Measurements from ENCODE around the gene DTL. TPM values are rescaled to one million over a fixed set of nuclear protein-coding genes. Genes with fewer than 3 reads are reported as not detected.
"Not testable (repeated sequence)": the region's sequence is repeated elsewhere in the genome, so short reads cannot be mapped to it uniquely, and the experiment has no call there.

The DTL gene
- total RNA-seq, 1 donor from 2014 or later, result 99.5 TPM

DNA sequence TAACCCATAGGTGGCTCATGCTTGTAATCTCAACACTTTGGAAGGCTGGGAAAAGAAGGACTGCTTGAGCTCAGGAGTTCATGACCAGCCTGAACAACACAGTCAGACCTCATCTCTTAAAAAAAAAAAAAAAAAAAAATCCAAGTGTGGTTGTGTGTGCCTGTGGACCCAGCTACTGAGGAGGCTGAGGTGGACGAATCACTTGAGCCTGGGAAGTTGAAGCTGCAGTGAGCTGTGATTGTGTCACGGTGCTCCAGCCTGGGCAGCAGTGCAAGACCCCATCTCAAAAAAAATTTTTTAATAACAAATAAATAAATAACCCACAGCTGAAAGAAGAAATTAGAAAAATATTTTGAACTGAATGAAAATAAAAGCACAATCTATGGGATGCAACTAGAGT is 14.0 kb upstream of the DTL start:
- Mint-ChIP-seq H3K4me1 (peaks cover 16% of the 10 kb centered on the region), H3K4me3 (no peak overlapping the region), H3K36me3 (ENCODE audit: low read depth) (peaks cover 49% of the 10 kb centered on the region), H3K27ac (no peak overlapping the region), H3K9me3 (peaks cover 8% of the 10 kb centered on the region), H3K27me3 (no peaks in the 10 kb centered on the region)
- DNase-seq, result no peak
- intact Hi-C loops (cut with micrococcal nuclease), result no loop called here

DNA sequence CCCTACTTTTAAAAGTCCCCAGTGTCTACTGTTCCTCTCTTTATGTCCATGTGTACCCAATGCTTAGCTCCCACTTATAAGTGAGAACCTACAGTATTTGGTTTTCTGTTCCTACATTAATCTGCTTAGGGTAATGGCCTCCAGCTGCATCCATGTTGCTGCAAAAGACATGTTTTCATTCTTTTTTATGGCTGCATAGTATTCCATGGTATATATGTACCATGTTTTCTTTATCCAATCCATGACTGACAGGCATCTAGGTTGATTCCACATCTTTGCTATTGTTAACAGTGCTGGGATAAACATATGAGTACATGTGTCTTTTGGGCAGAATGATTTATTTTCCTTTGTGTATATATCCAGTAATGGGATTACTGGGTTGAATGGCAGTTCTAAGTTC is 12.6 kb upstream of the DTL start:
- H3K36me3 Mint-ChIP-seq (ENCODE audit: low read depth), result peaks cover 50% of the 10 kb centered on the region

DNA sequence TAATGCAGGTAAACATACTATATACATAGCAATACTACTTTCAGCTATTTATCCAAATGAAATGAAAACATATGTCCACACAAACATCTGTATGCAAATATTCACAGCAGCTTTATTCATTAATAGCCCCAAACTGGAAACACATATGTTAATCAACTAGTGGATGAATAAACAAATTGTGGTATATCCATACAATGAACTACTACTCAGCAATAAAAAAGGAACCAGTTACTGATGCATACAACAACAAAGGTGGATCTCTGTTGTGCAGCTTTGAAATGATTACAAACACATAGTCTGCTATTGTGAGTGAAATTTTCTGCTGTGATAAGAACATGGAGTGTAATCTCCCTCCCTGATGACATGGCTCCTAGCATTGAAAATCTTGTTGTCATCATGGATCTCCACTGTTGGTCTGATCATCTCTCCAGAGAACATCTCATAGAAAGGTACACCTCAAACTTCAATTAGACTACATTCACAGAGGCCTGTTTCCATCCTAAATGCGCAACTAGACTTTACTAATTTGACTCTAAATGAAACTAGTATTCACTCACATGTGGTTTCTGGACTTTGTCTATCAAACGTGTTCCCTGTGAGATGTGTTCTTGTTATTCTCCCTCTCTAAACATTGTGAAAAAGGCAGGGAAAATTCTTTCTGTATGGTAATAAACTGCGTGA is 10.9 kb upstream of the DTL start:
- intact Hi-C loops (cut with micrococcal nuclease), result no loop called here
- H3K9me3 Mint-ChIP-seq, result peaks cover 8% of the 10 kb centered on the region
- H3K4me3 Mint-ChIP-seq, result no peak overlapping the region
- peaks cover 55% of the 10 kb centered on the region for H3K36me3 Mint-ChIP-seq (ENCODE audit: low read depth)
- no peak for DNase-seq
- no peak overlapping the region for H3K27ac Mint-ChIP-seq
- H3K4me1 Mint-ChIP-seq, result peaks cover 28% of the 10 kb centered on the region
- no peaks in the 10 kb centered on the region for H3K27me3 Mint-ChIP-seq

More for the DNA sequence above, 12.6 kb upstream of the DTL start:
- H3K27ac Mint-ChIP-seq; DNase-seq; H3K9me3 Mint-ChIP-seq; H3K27me3 Mint-ChIP-seq; H3K4me3 Mint-ChIP-seq; intact Hi-C loops (cut with micrococcal nuclease): not testable (repeated sequence)
- H3K4me1 Mint-ChIP-seq, result peaks cover 21% of the 10 kb centered on the region

DNA sequence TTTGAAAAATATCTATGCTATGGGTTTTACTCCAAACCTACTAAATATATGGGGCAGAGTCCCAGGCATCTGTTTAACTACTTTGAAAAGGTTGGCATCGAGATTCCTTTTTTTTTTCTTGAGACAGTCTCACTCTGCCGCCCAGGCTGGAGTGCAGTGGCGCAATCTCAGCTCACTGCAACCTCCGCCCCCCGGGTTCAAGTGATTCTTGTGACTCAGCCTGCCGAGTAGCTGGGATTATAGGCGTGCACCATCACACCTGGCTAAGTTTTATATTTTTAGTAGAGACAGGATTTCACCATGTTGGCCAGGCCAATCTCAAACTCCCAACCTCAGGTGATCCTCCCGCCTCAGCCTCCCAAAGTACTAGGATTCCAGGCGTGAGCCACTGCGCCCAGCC is 7.8 kb upstream of the DTL start:
- H3K9me3 Mint-ChIP-seq; intact Hi-C loops (cut with micrococcal nuclease); H3K4me3 Mint-ChIP-seq; H3K27me3 Mint-ChIP-seq; DNase-seq; H3K27ac Mint-ChIP-seq: not testable (repeated sequence)
- Mint-ChIP-seq H3K36me3 (ENCODE audit: low read depth) (peaks cover 55% of the 10 kb centered on the region), H3K4me1 (peaks cover 47% of the 10 kb centered on the region)

DNA sequence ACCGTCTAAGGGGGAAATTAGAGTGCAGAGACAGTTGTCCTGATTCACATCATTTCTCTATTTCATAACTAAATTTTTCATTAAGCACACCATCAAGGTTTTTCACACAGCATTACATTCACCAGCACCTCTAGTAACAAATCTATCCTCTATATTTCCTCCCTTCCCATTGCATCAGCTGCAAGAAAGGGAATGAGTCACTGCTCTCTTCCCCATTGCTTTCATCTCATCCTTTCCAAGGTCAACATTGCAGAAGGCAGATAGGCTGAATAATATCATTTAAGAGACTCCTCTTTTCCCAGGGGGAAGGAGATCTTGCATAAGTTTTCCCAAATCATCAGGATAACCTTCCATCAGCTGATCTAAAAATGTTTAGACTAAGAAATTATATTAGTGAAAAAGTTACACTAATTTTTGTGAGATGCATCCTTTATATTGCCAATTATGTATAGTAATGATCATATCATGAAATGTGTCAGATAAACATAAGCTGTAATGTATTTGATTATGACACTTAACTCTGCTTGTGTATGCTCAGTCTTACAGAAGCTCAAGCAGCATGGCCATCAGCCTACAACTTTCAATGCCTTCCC is 4.5 kb upstream of the DTL start:
- Mint-ChIP-seq H3K36me3 (ENCODE audit: low read depth) (peaks cover 41% of the 10 kb centered on the region), H3K4me1 (peaks cover 55% of the 10 kb centered on the region), H3K27ac (peak overlapping the region; percentile 30), H3K4me3 (peak overlapping the region; percentile 8), H3K9me3 (no peaks in the 10 kb centered on the region), H3K27me3 (peaks cover 3% of the 10 kb centered on the region)
- intact Hi-C loops (cut with micrococcal nuclease), result loop anchor here (10.0 kb wide), 2 partner anchors 574 to 824 kb away; partner anchors contain the start of genes ATF3 and FLVCR1
- DNase-seq, result no peak

DNA sequence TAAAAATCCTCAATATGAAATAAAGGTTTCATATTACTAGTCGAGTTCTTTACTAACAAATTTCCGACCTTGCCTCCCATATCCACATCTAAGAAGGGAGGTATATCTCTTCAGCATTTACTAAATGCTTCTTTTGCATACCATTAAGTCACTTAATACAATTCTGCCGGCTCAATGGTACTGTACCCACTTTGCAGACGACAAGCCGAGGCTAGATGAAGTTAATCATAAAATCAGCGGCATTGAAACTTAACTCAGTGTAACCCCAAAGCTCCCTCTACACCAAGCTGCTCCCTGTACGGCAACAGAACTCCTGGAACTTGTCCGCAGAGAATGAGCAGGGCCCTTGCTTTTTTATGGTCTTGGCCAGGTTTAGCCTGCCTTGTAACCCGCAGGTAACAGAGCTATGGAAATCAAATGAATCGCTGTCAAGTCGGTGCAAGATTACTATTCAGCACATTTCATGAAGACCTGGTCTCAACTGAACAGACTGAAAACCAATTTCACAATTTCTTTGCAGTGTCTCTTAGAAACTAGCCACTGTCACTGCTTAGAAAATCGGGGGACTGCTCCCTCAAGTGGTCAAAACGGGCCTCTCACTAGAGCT is 929 bp upstream of the DTL start:
- Mint-ChIP-seq H3K27ac (peak overlapping the region; percentile 99), H3K4me3 (peak overlapping the region; percentile 98), H3K27me3 (peaks cover 3% of the 10 kb centered on the region), H3K4me1 (peaks cover 62% of the 10 kb centered on the region), H3K36me3 (ENCODE audit: low read depth) (peaks cover 37% of the 10 kb centered on the region), H3K9me3 (no peaks in the 10 kb centered on the region)
- intact Hi-C loops (cut with micrococcal nuclease), result loop anchor here (1.0 to 10.0 kb wide), 11 partner anchors 22 to 820 kb away; partner anchors contain the start of genes ATF3, FLVCR1, LPGAT1 and NEK2
- no peak for DNase-seq

DNA sequence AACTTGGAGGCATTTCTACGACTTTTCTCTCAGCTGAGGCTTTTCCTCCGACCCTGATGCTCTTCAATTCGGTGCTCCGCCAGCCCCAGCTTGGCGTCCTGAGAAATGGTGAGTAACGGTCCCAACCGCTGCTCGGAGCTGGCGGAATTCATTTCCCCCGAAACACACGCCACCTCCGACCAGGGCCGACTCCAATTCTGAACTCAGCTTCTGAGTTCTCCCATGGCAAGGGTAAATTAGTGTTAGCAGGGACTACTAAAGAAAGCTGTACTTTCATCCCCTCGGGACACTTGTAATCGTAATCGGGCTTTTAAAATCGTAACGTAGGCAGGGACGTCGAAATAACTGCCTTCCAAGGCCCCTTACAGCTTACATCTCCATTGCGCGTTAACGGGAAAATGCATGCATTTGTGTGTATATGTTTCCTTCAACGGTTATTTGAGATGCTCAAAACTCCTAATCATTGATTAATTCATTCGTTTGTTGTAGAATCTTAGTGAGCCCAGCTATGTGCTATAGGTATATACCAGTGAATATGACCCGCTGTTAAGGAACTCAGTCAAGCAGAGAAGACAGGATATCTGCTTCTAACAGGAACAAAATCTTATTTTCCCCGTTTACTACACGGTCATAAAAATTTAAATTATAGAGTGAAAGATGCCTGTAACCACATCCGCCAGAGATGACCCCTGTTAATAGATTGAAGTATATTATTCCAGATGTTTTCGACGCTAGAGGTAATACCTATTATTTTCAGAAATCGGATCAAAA is 472 bp downstream of the DTL start:
- no peaks in the 10 kb centered on the region for H3K9me3 Mint-ChIP-seq
- intact Hi-C loops (cut with micrococcal nuclease), result loop anchor here (1.0 to 10.0 kb wide), 11 partner anchors 24 to 819 kb away; partner anchors contain the start of genes ATF3, FLVCR1, LPGAT1 and NEK2
- H3K27ac Mint-ChIP-seq, result peak overlapping the region; percentile 99
- peaks cover 40% of the 10 kb centered on the region for H3K36me3 Mint-ChIP-seq (ENCODE audit: low read depth)
- H3K4me3 Mint-ChIP-seq, result peak overlapping the region; percentile 98
- DNase-seq, result no peak
- H3K27me3 Mint-ChIP-seq, result peaks cover 3% of the 10 kb centered on the region
- peaks cover 60% of the 10 kb centered on the region for H3K4me1 Mint-ChIP-seq

DNA sequence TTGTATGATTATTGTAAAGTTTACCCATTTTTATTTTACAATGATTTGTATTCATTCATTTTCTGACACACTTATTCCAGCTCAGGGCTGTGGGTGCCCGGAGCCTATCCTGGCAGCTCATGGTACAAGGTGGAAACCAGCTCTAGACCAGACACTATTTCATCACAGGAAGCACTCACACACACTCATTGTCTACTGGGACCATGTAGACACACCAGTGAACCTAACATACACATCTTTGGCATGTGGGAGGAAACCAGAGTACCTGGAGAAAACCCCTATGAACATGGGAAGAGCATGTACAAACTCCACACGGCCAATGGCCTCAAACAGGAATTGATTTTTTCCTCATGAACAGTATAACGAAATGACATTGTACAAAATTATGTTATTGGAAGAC is 2.4 kb downstream of the DTL start:
- Mint-ChIP-seq H3K4me3 (peak overlapping the region; percentile 98), H3K27ac (peak overlapping the region; percentile 14), H3K27me3 (peaks cover 3% of the 10 kb centered on the region), H3K4me1 (peaks cover 53% of the 10 kb centered on the region), H3K36me3 (ENCODE audit: low read depth) (peaks cover 36% of the 10 kb centered on the region), H3K9me3 (no peaks in the 10 kb centered on the region)
- peak; percentile 67 for DNase-seq
- intact Hi-C loops (cut with micrococcal nuclease), result loop anchor here (5.0 to 10.0 kb wide), 6 partner anchors 206 to 817 kb away; partner anchors contain the start of genes ATF3, FLVCR1, LPGAT1 and NENF

DNA sequence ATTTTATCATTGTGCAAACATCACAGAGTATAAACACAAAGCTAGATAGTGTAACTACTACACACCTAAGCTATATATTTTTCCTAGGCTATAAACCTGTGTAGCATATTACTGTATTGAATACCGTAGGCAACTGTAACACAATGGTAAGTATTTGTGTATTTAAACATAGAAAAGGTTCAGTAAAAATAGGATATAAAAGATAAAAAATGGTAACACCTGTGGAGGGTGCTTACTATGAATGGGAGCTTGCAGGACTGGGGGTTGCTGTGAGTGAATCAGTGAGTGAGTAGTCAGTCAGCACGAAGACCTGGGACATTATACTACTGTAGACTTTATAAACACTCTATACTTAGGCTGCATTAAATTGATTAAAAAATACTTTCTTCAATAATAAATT is 4.1 kb downstream of the DTL start:
- intact Hi-C loops (cut with micrococcal nuclease), result loop anchor here (5.0 to 10.0 kb wide), 6 partner anchors 207 to 815 kb away; partner anchors contain the start of genes ATF3, FLVCR1, LPGAT1 and NENF
- H3K9me3 Mint-ChIP-seq, result no peaks in the 10 kb centered on the region
- H3K4me1 Mint-ChIP-seq, result peaks cover 48% of the 10 kb centered on the region
- H3K36me3 Mint-ChIP-seq (ENCODE audit: low read depth), result peaks cover 33% of the 10 kb centered on the region
- H3K27ac Mint-ChIP-seq, result no peak overlapping the region
- peaks cover 3% of the 10 kb centered on the region for H3K27me3 Mint-ChIP-seq
- DNase-seq, result no peak
- no peak overlapping the region for H3K4me3 Mint-ChIP-seq

DNA sequence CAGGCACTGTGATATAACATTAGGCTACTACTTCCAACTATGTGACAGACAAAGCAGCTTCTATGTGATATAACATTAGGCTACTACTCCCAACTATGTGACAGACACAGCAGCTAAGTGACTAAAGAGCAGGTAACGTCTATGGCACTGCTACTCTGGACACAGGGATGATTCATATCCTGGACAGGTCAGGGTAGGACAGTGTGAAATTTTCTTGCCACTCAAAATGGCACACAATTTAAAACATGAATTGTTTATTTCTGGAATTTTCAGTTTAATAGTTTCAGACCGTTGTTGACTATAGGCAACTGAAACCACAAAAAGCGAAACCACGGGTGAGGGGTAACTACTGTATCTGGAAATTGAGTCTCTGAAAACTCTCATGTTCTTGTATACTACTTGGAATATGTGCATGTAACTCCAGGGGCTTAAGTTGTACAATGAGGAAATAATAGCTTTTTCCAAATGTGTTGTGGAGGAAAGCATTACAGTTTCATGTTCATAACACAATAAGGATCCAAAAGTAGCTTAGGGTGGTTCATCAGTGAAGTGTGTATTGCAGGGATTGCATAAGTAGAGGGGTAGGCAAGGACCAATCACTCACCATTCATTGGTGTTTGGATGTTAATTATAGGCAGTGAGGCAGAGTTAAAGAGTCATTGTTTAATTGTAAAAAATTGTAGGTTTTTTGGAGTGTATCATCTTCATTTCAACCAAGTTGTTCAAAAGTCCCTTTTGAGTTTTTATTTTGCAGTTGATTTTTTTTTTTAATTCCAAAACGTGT is 5.3 kb downstream of the DTL start:
- Mint-ChIP-seq H3K27ac (peak overlapping the region; percentile 8), H3K4me1 (peaks cover 50% of the 10 kb centered on the region), H3K4me3 (peak overlapping the region; percentile 59), H3K36me3 (ENCODE audit: low read depth) (peaks cover 38% of the 10 kb centered on the region), H3K27me3 (no peaks in the 10 kb centered on the region), H3K9me3 (no peaks in the 10 kb centered on the region)
- DNase-seq, result peak; percentile 66
- intact Hi-C loops (cut with micrococcal nuclease), result no loop called here

DNA sequence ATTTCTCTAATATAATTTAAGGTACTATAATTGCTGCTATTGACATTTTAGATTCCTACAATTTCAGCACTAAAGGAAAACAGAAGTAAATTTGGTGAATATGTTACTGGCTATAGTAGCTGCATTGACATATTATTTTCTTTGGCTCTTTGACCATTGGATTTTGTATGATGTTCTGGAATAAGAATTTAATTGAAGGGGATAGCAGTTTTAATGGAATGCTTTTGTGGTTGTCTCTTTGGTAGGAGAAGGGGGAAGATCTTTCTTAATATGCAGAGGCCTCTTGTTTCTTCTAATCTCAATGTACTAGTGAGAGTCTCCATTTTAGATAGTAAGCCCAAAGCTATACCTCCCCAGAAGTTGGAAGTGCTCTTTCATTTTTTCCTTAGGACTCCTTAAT is 6.9 kb downstream of the DTL start:
- peak overlapping the region; percentile 2 for H3K27ac Mint-ChIP-seq
- peaks cover 46% of the 10 kb centered on the region for H3K36me3 Mint-ChIP-seq (ENCODE audit: low read depth)

DNA sequence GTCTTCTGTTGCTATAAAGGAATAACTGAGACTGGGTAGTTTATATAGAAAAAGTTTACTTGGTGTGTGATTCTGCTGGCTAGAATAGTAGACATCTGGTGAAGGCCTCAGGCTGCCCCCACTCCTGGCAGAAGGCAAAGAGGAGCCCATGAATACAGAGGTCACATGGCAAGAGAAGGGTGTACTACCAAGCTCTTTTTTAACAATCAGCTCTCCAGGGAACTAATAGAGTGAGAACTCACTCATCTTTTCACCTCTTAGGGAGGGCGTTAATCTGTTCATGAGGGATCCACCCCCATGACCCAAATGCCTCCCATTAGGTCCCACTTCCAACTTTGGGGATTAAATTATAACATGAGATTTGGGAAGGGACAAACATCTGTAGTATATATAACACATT is 9.3 kb downstream of the DTL start:
- intact Hi-C loops (cut with micrococcal nuclease), result no loop called here
- peaks cover 30% of the 10 kb centered on the region for H3K4me1 Mint-ChIP-seq
- no peak for DNase-seq
- no peaks in the 10 kb centered on the region for H3K27me3 Mint-ChIP-seq
- H3K4me3 Mint-ChIP-seq, result no peak overlapping the region
- H3K9me3 Mint-ChIP-seq, result no peaks in the 10 kb centered on the region
- H3K27ac Mint-ChIP-seq, result peak overlapping the region; percentile 43
- peaks cover 48% of the 10 kb centered on the region for H3K36me3 Mint-ChIP-seq (ENCODE audit: low read depth)

More for the DNA sequence above, 6.9 kb downstream of the DTL start:
- H3K4me1 Mint-ChIP-seq, result peaks cover 43% of the 10 kb centered on the region
- intact Hi-C loops (cut with micrococcal nuclease), result no loop called here
- no peaks in the 10 kb centered on the region for H3K27me3 Mint-ChIP-seq
- H3K4me3 Mint-ChIP-seq, result no peak overlapping the region
- no peaks in the 10 kb centered on the region for H3K9me3 Mint-ChIP-seq
- no peak for DNase-seq

DNA sequence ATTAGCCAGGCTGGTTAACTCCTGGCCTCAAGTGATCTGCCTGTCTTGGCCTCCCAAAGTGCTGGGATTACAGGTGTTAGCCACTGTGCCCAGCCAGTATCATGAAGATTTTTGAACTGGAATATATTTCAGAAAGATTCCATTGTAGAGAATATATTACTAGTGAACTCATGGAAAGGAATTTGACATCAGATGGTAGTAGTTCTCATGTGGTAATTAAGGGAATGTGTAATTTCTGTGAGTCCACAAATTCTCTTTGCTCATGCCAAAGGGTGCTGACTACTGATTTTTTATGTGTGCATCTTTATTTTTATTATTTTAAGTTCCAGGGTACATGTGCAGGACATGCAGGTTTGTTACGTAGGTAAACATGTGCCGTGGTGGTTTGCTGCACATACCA is 10.4 kb downstream of the DTL start:
- H3K4me3 Mint-ChIP-seq, result no peak overlapping the region
- no peaks in the 10 kb centered on the region for H3K27me3 Mint-ChIP-seq
- no peak for DNase-seq
- intact Hi-C loops (cut with micrococcal nuclease), result no loop called here
- peaks cover 24% of the 10 kb centered on the region for H3K4me1 Mint-ChIP-seq
- peaks cover 52% of the 10 kb centered on the region for H3K36me3 Mint-ChIP-seq (ENCODE audit: low read depth)
- H3K27ac Mint-ChIP-seq, result no peak overlapping the region
- H3K9me3 Mint-ChIP-seq, result no peaks in the 10 kb centered on the region
